Stomach (tissue), 4 donors: ENCODE results near the gene NRAP.

ENCODE experiments used
- CTCF ChIP-seq, 7 experiments: fragments of 450-650 bp in 4 of 7; fragments of 200-600 bp in 3 of 7; sonication (generic) in 3 of 7; IDR thresholded peaks; one replicate each; pipeline ENCODE4 v1.5.1; 2016 to 2019; ENCODE audit warnings: antibody characterized with exemption in 7 of 7, control low read depth in 2 of 7, mild to moderate bottlenecking in 1 of 7
- EP300 ChIP-seq: sonication (generic); formaldehyde crosslinking; IDR thresholded peaks from one replicate; pipeline ENCODE4 v1.6.1; 2017; ENCODE audit warnings: antibody characterized with exemption
- POLR2A ChIP-seq, 4 donors: fragments of 450-650 bp; IDR thresholded peaks; one replicate each; pipeline ENCODE4 v1.6.1; 2016; ENCODE audit warnings: antibody characterized with exemption in 4 of 4, control low read depth in 2 of 4, mild to moderate bottlenecking in 1 of 4, moderate library complexity in 1 of 4
- POLR2AphosphoS5 ChIP-seq, 3 donors: sonication (generic); formaldehyde crosslinking; IDR thresholded peaks; one replicate each; pipeline ENCODE4 v1.6.1; 2016; ENCODE audit warnings: antibody characterized with exemption in 3 of 3

DNA sequence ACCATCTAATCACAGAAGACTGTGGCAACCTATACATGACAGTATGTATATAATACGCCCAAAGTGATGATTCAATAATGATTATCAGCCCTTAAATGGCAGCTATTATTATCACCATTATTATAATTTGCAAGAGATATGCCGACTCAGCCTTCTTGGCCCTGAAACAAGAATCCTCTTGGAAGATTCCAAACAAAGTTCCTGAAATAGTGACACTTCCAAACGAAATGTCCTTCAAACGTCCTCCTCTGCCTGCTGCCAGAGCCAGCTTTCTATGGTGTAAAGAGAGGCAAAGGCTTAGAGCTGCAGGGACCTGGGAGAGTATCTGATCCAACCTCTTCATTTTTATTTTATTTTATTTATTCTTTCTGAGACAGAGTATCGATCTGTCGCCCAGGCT is 36.0 kb downstream of the NRAP start:
- TF ChIP-seq CTCF (IDR thresholded peaks at IDR 0.05), result no peak
- TF ChIP-seq POLR2AphosphoS5 (IDR thresholded peaks at IDR 0.05), result no peak
- no peak for TF ChIP-seq POLR2A (IDR thresholded peaks at IDR 0.05)
- TF ChIP-seq EP300, result no peak
